ENCODE data around the gene ELSPBP1.

DNA sequence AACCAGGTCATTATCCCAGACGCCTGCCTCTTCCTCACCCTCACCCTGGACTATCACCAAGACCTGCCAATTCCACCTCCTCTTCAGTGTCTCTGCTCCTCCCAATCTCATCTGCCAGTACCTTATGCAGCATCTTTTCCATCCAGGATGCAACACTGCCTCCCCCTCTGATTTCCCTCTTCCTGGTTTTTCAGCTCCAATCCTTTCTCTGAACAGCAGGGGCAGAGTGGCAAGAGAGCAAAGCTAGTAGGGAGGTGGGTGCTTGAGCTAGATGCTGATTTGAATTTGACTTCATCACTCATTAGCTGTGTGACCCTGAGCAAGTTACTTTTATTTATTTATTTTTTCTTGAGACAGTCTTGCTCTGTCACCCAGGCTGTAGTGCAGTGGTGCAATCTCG, 75.0 kb downstream of the ELSPBP1 start:
- no peak for TF ChIP-seq PPARA (CRISPR knock-in tag; IDR thresholded peaks at IDR 0.05; ENCODE audit: borderline replicate concordance)
- no peak for TF ChIP-seq TOX (CRISPR knock-in tag; IDR thresholded peaks at IDR 0.05; ENCODE audit: borderline replicate concordance)
- no peak for TF ChIP-seq RARB (CRISPR knock-in tag; IDR thresholded peaks at IDR 0.05)
- TF ChIP-seq ARNTL (CRISPR knock-in tag; IDR thresholded peaks at IDR 0.05; ENCODE audit: borderline replicate concordance, low read depth), result no peak
